OCI-LY1 (cell line): ENCODE data around the gene LMBRD2.

Source experiments
- CTCF ChIP-seq: fragments of 200-600 bp; sonication (generic), shearing (Covaris generic); IDR thresholded peaks from 2 replicates; pipeline ENCODE4 v1.5.1; 2017; ENCODE audit warnings: mild to moderate bottlenecking, antibody characterized with exemption, low read length, moderate library complexity, mixed read lengths
- EZH2 ChIP-seq: fragments of 200-600 bp; sonication (generic), shearing (Covaris generic); IDR thresholded peaks from 2 replicates; pipeline ENCODE4 v1.8.0; 2017; ENCODE audit warnings: borderline replicate concordance, mixed run types, mild to moderate bottlenecking, antibody characterized with exemption, low read length, moderate library complexity, mixed read lengths

GRCh38 chr5:36168737-36169136 is 17.1 kb upstream of the LMBRD2 start:
- no peak for TF ChIP-seq CTCF
- TF ChIP-seq EZH2, result no peak
